GM12865 (cell line): ENCODE results near the gene TRIM7.
A peak's percentile ranks its signal among the peaks of the same experiment; 100 is the strongest.

Experiments used
- DNase-seq: peaks from one replicate; pipeline ENCODE4 v3.0.0; 2010; ENCODE audit warnings: low read depth
- H3K4me3 ChIP-seq: 2 replicates; pipeline ENCODE4 v1.5.1; 2011; ENCODE audit warnings: mild to moderate bottlenecking, low read depth, low read length, control low read depth
- TF ChIP-seq, protein P1 (sequence below): IDR thresholded peaks from 2 replicates; pipeline ENCODE4 v1.5.1; 2011; ENCODE audit warnings: low read length, control low read depth, low read depth, inconsistent platforms; ENCODE audit not compliant: insufficient read depth; ENCODE audit errors: missing control alignments

The TRIM7 gene

DNA sequence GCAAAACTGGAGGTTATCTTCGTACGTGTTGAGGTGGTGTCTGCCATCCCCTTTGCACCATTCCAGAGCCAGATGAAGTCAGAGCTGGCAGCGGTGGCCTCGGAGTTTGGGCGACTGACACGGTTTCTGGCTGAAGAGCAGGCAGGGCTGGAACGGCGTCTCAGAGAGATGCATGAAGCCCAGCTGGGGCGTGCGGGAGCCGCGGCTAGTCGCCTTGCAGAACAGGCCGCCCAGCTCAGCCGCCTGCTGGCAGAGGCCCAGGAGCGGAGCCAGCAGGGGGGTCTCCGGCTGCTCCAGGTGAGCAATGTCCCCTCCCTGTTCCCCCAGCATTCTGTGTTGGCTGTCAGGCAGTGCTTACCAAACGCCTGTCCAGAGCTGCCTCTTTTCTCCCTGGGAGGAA is 27.6 kb upstream of the TRIM7 start:
- H3K4me3 ChIP-seq: no peak overlapping the region
- DNase-seq: no peak
- TF ChIP-seq, protein P1, sequence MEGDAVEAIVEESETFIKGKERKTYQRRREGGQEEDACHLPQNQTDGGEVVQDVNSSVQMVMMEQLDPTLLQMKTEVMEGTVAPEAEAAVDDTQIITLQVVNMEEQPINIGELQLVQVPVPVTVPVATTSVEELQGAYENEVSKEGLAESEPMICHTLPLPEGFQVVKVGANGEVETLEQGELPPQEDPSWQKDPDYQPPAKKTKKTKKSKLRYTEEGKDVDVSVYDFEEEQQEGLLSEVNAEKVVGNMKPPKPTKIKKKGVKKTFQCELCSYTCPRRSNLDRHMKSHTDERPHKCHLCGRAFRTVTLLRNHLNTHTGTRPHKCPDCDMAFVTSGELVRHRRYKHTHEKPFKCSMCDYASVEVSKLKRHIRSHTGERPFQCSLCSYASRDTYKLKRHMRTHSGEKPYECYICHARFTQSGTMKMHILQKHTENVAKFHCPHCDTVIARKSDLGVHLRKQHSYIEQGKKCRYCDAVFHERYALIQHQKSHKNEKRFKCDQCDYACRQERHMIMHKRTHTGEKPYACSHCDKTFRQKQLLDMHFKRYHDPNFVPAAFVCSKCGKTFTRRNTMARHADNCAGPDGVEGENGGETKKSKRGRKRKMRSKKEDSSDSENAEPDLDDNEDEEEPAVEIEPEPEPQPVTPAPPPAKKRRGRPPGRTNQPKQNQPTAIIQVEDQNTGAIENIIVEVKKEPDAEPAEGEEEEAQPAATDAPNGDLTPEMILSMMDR: no peak

DNA sequence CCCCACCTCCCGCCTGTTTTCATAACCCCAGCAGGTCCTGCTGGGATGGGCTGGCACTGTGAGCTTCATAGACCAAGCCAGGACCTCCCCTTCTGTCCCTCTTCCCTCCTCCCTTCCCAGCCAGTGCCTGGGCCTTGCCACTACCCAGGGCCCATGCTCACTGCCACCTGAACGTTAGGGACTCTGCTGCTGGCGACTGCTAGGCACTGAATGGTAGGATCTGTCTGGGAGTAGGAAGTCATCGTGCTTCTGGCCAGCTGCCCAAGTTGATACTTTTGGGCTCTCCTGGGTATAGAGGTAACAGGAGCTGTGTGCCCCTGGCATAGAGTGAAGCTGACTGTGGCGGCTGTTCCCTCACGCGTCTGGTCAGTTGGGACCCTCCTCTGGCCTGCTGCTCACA is 26.4 kb upstream of the TRIM7 start:
- TF ChIP-seq, protein P1: no peak
- no peak for DNase-seq
- no peak overlapping the region for H3K4me3 ChIP-seq

DNA sequence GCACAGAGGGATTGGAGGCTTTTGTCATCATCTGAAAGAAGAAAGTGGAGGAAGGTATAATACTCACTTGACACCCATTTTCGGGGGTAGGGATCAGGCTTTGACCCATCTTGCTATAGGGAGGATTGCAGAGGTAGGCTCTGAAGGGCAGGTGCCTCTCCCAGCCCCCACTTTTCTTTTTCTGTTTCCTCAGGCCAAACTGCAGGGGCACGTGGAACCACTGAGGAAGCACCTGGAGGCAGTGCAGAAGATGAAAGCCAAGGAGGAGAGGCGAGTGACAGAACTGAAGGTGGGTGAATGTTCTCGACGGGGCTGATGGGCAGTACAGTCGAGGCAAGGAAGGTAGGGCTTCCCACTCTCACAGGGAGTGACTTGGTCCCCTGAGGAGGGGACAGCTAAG is 25.6 kb upstream of the TRIM7 start:
- TF ChIP-seq, protein P1: no peak
- no peak for DNase-seq
- H3K4me3 ChIP-seq: no peak overlapping the region

DNA sequence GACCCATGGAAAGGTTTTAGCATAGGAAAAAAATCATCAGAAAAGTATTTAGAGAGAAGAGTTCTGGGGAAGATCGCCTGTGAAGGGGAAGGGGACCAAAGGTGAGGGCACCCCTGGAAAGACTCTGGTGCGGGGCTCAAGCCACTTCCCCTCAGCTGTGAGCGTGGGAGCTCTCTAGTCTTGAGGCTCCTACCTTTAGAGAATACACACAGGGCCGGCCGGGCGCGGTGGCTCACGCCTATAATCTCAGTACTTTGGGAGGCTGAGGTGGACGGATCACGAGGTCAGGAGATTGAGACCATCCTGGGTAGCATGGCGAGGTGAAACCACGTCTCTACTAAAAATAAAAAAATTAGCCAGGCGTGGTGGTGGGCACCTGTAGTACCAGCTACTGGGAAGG is 25.0 kb upstream of the TRIM7 start:
- no peak for DNase-seq
- TF ChIP-seq, protein P1: no peak
- no peak overlapping the region for H3K4me3 ChIP-seq

DNA sequence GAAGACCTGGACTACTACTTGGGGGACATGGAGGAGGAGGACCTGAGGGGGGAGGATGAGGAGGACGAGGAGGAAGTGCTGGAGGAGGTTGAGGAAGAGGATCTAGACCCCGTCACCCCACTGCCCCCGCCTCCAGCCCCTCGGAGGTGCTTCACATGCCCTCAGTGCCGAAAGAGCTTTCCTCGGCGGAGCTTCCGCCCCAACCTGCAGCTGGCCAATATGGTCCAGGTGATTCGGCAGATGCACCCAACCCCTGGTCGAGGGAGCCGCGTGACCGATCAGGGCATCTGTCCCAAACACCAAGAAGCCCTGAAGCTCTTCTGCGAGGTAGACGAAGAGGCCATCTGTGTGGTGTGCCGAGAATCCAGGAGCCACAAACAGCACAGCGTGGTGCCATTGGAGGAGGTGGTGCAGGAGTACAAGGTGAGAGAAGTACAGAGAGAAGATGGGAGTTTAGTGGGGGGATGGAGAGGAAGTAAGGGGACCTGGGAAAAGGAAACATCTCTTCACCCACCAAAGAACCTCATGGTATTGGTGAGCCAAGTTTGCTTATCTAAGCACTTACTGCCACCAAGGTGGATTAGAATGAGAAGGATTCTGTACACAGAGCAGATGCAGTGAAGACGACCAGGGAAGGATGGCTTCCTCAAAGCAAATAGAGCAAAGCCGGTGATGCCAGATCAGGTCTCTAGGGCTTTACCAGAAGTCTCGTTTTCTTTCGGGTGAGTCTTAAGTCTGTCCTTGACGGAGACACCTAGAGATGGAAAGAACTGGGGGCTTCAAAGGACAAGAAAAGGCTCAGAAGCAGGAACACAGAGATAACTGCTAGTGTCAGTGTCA is 19.6 kb upstream of the TRIM7 start:
- peak overlapping the region; percentile 90 for H3K4me3 ChIP-seq
- peak; percentile 68 for DNase-seq
- TF ChIP-seq, protein P1: no peak

DNA sequence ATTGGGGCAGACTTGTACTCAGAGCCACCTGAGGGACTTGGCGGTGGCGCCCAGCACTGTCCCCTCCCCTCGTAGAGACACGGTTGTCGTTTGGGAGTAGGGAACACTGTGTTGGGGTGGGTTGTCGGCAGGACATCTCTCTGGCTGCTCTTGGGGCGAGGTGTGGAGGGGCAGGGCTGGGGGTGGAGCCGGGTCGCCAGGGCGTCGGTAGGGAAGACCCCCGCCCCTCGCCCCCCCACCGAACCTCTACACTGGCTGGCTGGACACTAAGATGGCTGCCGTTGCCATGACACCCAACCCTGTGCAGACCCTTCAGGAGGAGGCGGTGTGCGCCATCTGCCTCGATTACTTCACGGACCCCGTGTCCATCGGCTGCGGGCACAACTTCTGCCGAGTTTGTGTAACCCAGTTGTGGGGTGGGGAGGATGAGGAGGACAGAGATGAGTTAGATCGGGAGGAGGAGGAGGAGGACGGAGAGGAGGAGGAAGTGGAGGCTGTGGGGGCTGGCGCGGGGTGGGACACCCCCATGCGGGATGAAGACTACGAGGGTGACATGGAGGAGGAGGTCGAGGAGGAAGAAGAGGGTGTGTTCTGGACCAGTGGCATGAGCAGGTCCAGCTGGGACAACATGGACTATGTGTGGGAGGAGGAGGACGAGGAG is 18.9 kb upstream of the TRIM7 start:
- TF ChIP-seq, protein P1: no peak
- peak overlapping the region; percentile 90 for H3K4me3 ChIP-seq
- DNase-seq: peak; percentile 72
